Left hindlimb (tissue), 1 donor: Measurements from ENCODE around the gene QRFPR.
"Not testable (repeated sequence)": the region's sequence is repeated elsewhere in the genome, so short reads cannot be mapped to it uniquely, and the experiment has no call there.

ENCODE experiments used
- DNase-seq: peaks from one replicate; pipeline ENCODE4 v3.0.0-alpha.2; 2018

Gene QRFPR

DNA sequence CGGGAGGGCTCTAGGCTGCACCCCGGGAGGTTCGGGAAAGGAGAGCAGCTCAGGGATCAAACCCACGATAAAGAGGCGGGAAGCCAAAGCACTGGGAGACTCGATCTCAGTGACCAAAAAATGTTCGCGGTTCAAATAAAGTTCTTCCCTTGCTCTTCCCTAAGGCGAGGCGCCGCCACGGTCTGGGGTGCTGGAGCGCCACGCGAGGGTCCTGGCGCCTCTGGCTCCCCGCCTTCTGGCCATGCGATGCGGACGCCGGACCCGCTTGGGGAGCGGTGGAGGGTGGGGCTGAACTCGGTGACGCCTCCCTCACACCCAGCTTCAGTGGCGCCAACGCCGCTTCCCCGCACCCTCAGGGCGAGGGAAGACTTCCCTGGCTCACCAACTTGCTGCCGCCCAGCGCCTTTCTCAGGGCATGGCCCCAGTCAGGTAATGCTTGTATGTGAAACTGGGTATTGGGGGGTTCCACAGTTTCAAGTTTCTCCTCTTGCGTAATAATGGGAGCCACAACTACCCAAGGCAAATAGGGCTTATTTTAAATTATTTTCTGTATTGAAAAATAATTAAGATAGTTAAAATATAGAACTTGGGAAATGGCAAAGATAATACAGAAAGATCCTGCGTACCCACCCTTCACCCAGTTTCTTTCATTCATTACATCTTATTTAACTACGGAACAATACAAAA is at the start of gene QRFPR:
QRFPR (minus strand) TSS at position 243 of the 687 bp plus-strand sequence. CDS start 371 bp downstream, outside the sequence.
- DNase-seq = no peak

DNA sequence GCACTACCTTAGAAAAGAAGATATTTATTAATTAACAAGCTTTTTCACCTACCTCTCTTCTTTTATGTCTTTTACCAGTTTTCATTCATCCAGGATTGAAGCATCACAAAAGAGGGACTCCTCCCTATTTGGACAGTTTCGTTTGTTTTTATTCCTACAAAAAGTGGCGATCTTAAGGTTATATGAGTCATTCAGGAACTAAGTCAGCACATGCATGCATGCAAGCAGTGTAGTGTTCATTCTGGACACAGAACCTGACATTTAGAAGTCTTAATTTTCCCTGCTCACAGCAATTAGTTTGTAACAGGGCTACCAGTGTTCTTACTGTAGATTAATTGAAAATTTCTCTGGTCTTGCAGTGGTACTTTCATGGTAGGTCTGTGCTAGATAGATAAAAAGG is 47.9 kb upstream of the QRFPR start:
- no peak for DNase-seq

DNA sequence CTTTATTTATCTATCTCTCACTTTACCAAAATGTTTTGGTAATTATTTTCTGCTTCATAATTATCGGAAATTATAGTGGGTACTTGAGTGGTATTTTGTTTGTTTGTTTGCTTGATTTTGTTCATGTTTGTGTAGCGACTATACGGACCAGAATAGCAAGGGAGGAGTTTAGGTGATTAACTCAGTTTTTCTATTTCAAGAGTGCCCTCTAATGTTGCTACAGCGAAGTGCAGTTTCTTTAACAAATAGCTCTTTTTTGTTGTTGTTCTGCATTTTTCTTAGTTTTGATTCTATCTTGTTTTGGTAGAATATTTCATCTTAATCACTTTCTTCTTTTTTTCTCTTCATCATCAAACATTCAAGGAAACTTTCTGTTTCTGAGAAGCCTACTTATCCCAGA is 40.8 kb upstream of the QRFPR start:
- DNase-seq = no peak

DNA sequence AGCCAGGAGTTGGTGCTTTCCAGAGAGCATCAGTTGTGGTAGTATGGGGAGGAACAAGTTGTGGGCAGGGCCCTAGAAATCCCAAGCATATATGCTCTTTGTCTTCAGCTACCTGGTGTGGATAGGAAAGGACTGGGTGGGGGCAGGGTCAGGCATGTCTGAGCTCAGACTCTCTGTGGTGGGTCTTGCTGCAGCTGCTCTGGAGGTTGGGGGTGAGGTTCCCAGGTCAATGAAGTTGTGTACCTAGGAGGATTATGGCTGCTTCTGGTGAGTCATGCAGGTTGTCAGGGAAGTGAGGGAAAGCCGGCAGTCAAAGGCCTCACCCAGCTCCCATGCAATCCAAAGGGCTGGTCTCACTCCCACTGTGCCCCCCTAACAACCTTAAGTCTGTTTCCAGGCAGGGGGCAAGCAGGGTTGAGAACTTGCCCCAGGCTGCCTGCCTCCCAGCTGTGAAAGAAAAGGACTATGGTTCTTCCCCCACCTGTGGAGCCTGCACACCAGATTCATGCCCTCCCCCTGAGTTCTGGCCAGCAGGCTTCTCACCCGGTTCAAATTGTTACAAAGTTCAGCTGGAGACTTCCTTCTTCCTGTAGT is 30.4 kb upstream of the QRFPR start:
- no peak for DNase-seq

DNA sequence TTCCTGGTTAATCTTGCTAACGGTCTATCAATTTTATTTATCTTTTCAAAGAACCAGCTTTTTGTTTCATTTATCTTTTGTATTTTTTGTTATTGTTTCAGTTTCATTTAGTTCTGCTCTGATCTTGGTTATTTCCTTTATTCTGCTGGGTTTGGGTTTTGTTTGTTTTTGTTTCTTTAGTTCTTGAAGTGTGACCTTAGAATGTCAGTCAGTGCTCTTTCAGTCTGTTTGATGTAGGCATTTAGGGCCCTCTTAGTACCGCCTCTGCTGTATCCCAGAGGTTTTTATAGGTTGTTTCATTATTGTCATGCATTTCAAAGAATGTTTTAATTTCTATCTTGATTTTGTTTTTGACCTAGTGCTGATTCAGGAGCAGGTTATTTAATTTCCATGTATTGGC is 27.7 kb upstream of the QRFPR start:
- not testable (repeated sequence) for DNase-seq

DNA sequence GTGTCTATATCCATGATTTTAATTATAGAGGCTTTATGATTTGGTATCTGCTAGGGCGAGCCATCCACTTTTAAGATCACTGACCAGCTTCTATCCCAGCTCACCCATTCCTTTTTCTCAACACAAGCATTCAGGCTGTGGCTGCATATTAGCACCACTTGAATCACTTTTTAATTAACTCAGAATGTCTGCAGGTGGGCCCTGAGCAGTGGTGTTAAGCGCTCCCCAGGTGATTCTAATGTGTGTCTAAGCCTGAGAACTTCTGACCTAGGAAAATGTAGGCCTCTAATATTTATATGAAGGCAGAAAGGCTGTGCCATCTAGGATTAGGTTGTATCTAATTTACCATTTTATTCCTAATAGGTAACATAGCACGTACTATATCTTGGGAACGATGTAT is 19.8 kb upstream of the QRFPR start:
- DNase-seq = no peak

DNA sequence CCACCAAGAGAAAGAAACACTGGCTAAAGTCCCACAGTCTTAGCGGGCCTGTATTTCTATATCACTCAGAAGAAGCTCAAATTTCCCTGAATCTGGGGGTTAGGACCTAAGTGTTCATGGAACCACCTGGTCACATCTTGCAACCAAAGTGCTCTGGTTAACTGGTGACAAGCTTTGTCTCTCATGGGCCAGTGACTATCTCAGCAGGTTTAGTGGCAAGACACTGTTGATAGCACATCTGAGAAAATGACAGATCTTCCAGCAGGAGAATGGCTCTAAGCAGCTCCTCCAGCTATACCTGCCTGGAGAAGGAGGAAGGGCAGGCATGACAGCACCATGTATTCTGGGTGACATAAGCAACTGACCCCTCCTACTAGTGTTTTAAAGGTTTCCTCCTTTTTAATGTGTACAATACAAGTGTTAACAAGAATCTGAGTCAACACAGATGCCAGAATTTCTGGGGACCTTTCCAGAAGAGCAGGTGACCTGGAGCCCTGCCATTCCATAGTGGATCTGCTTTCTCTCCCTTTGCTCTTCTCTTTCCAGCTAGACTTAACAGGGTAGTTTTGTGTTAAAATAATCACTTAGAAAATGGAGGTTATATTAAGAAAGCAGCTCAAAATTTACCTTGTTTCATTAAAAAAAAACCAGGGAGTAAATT is 17.3 kb upstream of the QRFPR start:
- no peak for DNase-seq

DNA sequence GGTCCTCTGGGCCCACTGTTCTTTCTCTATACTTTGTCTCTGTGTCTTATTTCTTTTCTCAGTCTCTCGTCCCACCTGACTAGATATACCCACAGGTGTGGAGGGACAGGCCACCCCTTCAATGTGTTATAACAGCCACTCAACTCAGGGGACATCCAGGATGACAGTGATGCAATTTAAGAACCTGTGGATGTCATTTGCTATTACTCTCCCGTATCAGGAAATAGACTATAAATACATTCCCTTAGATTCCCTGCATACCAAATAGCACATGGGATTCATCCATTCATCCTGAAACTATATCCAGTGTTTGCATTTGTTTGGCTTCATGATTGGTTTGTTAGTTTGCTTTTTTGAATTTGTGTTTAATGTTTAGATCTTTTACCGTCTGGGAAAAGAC is 16.6 kb upstream of the QRFPR start:
- DNase-seq = no peak

DNA sequence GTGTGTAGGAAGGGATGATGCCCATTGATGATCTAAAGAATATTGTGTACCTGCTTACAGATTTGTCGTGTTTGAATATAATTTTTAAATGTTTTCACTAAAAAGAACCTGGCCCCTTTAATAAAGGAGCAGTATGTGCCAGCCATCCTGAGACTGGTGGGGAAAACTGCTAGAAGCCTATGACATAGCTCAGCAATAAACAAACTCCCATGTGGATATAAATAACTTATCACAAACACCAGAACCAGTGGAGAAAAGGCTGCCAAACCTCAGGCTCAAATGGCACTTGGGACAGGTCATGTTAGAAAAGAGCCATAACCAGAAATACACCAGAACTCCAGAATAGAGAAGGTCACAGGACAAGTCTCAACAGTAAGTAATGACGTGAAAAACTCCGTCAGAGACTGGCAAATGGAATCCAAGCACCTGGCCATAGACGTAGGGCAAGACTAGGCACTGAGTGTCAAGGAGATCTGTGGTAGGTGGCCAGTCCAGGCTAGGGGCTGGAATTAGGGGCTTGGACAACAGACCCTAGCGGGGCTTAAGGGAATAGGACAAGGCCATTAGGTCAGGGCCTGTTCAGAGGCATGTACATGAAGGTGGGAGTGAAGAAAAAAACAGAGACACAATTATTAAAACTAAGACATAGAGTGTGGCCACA is 11.7 kb upstream of the QRFPR start:
- no peak for DNase-seq

DNA sequence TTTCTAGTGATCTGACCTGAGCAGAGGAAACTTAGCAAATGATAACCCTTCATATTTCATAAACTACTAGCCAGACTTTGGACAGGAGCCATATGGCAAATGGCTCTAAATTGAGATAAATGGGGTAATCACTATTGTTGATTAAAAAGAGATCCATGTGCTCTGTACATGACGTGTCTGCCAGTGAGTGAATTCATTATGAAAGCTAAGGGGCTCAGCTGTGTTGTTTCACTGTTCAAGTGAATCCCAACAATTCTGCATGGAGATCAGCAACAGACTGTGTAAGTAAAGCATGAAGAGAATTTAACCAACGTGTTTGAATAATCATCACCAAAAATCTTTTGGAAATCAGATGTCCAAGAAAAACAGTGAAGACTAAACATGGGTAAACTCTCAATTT is 9.5 kb upstream of the QRFPR start:
- no peak for DNase-seq

DNA sequence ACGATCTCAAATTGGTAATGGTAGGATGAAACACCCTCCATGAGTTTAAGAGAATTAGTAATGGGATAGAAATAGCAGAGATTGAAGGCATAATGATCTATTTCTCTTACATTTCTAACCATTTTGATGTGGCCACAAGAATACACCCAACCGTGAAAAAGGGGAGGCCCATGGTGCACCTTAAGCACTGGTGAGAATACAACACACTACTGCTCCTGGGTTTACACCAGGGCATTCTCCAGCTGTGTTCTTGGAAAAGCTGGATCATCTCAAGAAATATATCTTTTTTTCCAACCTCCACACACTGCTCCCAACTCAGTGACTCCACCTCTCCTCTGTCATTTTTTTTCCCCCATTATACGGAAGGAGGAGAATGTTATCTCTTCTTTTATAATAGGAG is 1.5 kb downstream of the QRFPR start:
- no peak for DNase-seq

DNA sequence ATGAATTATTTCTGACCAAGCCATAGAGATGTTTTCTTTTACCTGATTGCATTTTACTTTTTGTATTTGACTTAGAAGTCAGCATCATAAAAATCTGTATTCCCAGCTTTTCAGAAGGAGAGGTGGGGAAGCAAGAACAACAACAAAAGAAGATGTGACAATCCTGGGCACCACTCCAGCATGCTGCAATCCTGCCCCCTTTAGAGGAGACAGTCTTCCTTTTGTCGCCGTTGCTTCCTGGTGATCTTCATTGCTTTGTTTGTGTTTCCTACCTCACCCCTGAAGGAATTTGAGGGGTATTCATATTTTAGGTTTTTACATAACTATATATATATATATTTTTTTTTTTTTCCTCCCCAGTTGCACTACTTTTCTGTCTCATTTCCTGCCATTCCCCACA is 3.7 kb downstream of the QRFPR start:
- no peak for DNase-seq

DNA sequence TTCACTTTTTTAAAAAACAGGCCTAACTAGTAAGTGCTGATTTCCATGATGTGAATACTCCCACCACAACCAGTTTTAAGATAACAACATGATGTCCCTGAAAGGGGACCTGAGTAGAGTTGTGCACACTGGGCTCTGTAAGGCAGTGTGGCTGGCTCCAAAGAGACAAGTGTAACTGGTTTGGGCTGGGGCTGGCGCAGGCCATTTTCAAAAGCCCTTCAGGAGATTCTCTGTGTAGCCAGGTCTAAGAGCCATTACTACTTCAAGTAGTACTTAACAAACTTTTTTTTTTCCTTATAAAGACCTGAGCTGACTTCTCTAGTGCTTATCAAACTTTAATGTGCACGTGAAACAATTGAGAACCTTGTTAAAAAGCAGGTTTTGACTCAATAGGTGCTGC is 4.3 kb downstream of the QRFPR start:
- no peak for DNase-seq

DNA sequence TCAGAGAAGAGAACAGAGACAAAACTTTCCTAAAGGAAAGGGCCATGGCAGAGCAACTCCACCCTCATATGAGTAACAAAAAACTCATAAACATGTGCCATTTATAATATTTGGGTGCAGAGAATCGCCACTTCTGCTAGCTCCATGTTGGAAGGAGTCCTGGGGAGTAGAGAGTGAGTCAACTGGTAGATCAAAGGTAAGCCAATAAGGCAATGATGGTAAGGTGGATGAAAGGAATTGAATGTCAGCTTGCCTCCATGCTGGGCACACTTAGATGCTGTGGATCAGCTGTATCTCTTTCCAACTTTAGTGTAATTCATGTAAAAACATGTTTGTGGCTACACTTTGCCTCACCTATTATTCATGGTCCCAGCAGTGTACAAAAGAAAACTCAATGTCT is 4.7 kb downstream of the QRFPR start:
- DNase-seq = no peak

DNA sequence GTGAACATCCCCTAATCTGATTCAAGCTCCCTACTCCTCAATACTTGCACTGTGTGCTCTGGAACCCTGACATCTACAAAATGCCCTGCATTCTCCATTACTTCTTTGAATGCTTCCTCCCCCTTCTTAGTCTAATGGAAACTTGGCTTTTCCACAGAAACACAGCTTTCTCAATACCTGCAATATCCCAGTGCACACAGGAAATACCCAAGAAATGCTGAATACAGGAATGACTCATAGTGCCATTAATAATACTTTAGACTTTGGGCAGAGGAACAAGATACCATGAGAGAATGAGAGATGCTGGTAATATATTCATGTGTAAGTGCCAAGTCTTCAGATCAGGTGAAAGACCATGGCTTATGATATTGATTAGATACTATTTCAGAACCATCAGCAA is 5.6 kb downstream of the QRFPR start:
- no peak for DNase-seq

DNA sequence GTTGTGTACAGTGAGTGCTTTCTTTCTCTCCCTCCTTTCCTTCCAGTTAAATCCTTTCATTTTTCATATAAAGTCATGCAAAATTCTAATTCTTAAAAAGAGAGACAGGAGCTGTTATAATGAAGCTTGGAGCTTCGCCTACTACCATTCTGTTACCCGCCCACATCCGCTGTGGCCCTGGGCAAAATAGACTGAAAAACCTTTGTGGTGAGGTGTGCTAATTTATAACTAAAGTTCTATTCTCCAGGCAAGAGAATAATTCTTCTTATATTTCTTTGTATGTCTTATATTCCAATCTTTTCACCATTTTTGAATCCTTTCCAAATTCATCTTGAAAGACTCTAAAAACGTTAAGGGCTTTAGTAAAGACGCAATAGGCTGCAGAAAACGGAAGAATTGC is 7.0 kb downstream of the QRFPR start:
- DNase-seq = no peak

DNA sequence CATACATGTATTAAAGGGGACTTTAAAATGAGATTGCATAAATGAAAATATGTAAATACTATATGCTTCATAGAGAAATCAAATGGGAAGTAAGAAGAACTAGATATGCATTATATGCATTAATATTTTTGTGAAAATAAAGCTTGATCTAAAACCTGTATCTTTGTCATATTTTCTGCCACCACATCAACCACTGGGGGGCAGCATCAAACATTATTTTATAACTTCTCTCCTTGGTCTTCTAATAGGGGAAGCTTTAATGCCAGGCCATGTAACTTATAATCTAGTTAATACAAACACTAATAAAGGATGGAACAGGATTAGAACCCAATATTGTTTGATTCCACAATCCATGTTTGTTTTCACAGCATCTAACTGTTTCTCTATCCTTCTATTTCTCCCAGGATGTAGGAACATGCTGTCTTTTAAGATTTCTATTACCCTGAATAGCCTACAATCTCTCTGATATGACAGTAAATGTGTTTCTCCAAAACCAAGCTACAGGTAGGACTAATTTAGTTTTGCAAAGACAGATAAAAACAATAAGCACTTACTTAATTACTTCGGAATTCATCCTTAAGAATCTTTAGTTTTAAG is 10.0 kb downstream of the QRFPR start:
- no peak for DNase-seq

DNA sequence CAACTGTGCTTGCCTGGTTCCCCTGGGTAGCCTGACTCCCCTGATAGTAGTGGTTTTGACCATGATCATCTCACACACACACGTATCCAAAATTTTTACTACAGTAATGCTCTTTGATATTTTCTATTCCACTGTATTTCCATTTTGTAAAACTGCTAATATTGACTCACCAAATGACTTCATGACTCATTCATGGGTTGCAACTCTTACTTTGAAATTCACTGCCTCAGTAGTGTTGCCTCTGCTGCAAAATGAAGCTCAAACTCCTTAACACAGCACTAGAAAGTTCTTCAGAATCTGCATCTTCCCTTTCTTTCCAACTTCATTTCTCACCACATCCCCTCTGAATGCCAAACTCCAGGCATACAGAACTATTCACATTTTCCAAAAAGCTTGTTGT is 20.3 kb downstream of the QRFPR start:
- no peak for DNase-seq

DNA sequence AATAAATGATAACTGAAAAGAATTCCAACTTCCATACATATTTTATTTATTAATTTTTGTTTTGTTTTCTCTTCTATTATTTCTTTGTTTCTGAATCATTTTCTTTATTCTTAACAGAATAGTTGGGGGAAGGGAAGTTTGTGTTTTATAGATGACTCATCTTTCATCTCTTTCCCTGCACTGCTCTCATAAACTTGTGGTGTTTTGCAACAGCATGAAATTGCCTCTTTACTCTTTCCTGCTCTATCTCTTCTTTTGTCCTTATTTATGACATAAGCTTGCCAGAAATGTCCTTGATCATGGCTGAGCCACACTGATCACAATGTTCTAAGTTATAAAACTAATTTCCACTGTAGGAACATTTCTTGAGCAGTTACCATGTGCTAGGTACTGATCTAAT is 22.3 kb downstream of the QRFPR start:
- no peak for DNase-seq

DNA sequence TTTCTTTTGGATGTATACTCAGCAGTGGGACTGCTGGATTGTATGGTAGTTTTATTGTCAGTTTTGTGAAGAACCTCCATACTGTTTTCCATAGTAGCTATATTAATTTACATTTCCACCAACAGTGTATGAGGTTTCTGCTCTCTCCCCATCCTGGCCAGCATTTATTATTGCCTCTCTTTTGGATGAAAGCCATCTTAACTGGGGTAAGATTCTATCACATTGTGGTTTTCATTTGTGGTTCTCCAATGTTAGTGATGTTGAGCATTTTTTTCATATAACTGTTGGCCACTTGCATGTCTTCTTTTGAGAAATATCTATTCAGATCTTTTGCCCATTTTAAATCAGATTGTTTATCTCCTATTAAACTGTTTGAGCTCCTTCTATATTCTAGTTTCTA is 27.6 kb downstream of the QRFPR start:
- no peak for DNase-seq

DNA sequence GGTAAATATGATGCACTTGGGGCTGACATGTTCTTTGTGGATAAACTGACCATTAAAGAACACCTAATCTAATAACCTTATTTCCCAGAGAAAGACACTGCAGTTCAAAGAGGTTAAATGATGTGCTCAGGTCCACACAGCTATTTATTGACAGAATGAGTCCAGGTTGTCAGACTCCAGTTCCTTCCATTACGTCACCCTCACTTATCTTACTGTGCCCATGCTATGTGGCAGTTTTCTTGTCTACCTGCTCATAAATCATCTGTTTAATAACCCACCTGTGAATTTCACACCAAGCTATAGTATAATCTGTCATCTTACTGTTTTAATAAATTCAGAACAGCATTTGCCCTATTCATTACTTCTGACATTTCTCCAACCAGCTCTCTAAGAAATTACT is 36.7 kb downstream of the QRFPR start:
- no peak for DNase-seq

DNA sequence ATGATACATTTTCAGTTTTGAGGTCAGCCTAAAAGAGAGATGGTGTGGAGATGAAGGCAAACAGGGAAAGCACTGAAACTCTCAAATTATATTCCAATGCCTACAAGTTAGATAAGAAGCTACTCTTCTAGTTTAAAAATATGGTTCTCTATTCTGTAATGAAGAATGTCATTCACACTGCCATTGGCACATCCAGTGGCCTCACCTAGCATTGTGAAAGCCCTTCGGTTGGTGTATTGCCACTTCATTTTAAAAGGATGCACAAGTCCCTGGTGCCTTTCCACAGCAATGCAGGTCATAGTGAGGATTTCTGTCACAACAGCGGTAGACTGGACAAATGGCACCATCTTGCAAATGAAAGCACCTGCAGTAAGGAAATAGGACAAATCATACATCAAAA is 40.6 kb downstream of the QRFPR start:
- no peak for DNase-seq

DNA sequence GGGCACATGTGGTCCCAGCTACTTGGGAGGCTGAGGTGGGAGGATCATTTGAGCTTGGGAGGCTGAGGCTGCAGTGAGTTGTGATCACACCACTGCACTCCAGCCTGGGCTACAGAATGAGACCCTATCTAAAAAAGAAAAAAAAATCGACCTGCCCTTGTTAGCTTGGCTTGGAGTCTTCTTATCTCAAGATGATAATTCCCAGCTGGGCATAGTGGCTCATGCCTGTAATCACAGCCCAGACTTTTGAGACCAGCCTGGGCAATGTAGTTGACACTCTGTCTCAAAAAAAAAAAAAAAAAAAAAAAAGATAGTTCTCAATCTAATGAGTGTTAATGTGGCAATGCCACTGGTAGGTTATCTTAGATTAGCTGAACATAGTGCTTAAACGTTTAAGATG is 41.0 kb downstream of the QRFPR start:
- DNase-seq = no peak

DNA sequence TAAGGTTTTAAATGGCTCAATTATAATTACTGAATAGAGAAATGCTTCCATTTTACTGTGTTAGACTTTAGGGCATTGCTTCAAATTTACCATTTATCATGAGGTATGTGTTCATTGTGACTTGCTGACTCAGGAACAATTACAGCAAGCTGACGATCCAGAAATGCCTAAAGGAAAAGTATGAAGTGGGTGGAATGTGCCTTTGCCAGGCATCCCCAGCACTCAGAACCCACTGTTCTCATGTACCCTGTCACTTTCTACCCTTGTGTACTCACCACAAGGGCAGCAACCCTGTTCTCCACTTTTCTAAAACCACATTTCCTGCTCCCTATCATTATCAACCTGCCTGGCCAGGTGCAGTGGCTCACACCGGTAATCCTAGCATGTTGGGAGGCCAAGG is 41.5 kb downstream of the QRFPR start:
- DNase-seq = no peak
